Panc1 (cell line): ENCODE data around the gene DGAT2L6. TPM values are rescaled to one million over a fixed set of nuclear protein-coding genes. Genes with fewer than 3 reads are reported as not detected.

Experiments used
- ATAC-seq: fragments of 200-7000 bp; cut with Tn5 transposase; 2 replicates; pipeline ENCODE4 v1.9.1; 2020; ENCODE audit warnings: mild to moderate bottlenecking, moderate library complexity
- BruUV-seq: library from RNA; stranded (reverse); fragments of 400-500 nt; replicated peaks from 2 replicates; lab custom pipeline; 2021; lab: Mats Ljungman, UMichigan
- CTCF ChIA-PET: fragments of 300-600 bp; sonication (Branson Sonifier 250); formaldehyde crosslinking; loops from one replicate; lab custom pipeline; 2022; ENCODE audit warnings: antibody characterized with exemption; lab: Charles Lee
- POLR2A ChIA-PET: fragments of 300-600 bp; sonication (Branson Sonifier 250); formaldehyde crosslinking; loops from one replicate; lab custom pipeline; 2022; ENCODE audit warnings: antibody characterized with exemption; lab: Charles Lee
- DNase-seq: peaks from one replicate; pipeline ENCODE4 v3.0.0-alpha.2; 2010; ENCODE audit warnings: low read depth, low spot score
- H3K27ac ChIP-seq: 2 replicates; pipeline ENCODE4 v1.5.1; 2011; ENCODE audit warnings: mild to moderate bottlenecking, low read length, inconsistent platforms
- H3K27me3 ChIP-seq: fragments of 200-500 bp; sonication (Bioruptor generic); 2 replicates; pipeline ENCODE4 v1.6.0; 2014; ENCODE audit warnings: low read length, inconsistent platforms; ENCODE audit not compliant: control insufficient read depth, insufficient read depth
- H3K36me3 ChIP-seq: fragments of 200-500 bp; sonication (Bioruptor generic); 2 replicates; pipeline ENCODE4 v1.5.1; 2014; ENCODE audit warnings: inconsistent platforms, mild to moderate bottlenecking, low read length, moderate library complexity; ENCODE audit not compliant: control insufficient read depth, insufficient read depth
- H3K4me1 ChIP-seq: 2 replicates; pipeline ENCODE4 v1.5.1; 2011; ENCODE audit warnings: inconsistent platforms, mild to moderate bottlenecking, low read length, moderate library complexity; ENCODE audit not compliant: control insufficient read depth, insufficient read depth
- H3K4me3 ChIP-seq, 2 experiments: 2 replicates each; pipeline ENCODE4 v1.5.1; 2011 to 2012; ENCODE audit warnings: low read depth in 2 of 2, low read length in 2 of 2, mild to moderate bottlenecking in 2 of 2, inconsistent platforms in 1 of 2, moderate library complexity in 1 of 2
- H3K9me3 ChIP-seq: fragments of 200-500 bp; sonication (Bioruptor generic); 2 replicates; pipeline ENCODE4 v1.5.1; 2014; ENCODE audit warnings: low read depth, mild to moderate bottlenecking, inconsistent platforms, low read length, moderate library complexity; ENCODE audit not compliant: control insufficient read depth, insufficient read depth
- POLR2AphosphoS5 ChIP-seq: IDR thresholded peaks from 2 replicates; pipeline ENCODE4 v1.6.1; 2012; ENCODE audit warnings: mild to moderate bottlenecking, low read depth, low read length, moderate library complexity
- REST ChIP-seq, 2 experiments: IDR thresholded peaks; 2 replicates each; pipeline ENCODE4 v1.6.1; 2011 to 2012; ENCODE audit warnings: low read depth in 2 of 2, control low read depth in 1 of 2, low read length in 1 of 2, mild to moderate bottlenecking in 1 of 2, moderate library complexity in 1 of 2; ENCODE audit not compliant: insufficient read depth in 1 of 2
- SIN3A ChIP-seq: IDR thresholded peaks from 2 replicates; pipeline ENCODE4 v1.6.1; 2012; ENCODE audit warnings: low read depth, mild to moderate bottlenecking, low read length, moderate library complexity, borderline replicate concordance; ENCODE audit not compliant: insufficient read depth
- TCF7L2 ChIP-seq: IDR thresholded peaks from 2 replicates; pipeline ENCODE4 v1.6.1; 2011; ENCODE audit warnings: mild to moderate bottlenecking, low read depth, low read length, inconsistent platforms
- in situ Hi-C: cut with HindIII; loops from 2 replicates; pipeline ENCODE4 v1.10.0; 2016; ENCODE audit warnings: low sequenced_read_pairs, low pct_unique_long_range_greater_than_20kb
- intact Hi-C: fragments of 100-400 bp; cut with micrococcal nuclease; formaldehyde crosslinking; loops from one replicate; pipeline ENCODE4 v1.10.0; 2022; ENCODE audit not compliant: unreplicated experiment
- total RNA-seq: library from RNA; stranded (reverse); gene quantifications from one replicate; pipeline ENCODE4 v1.2.1, GENCODE V29; 2021; ENCODE audit not compliant: unreplicated experiment
- TF ChIP-seq, protein P1 (sequence below): fragments of 450-650 bp; IDR thresholded peaks from 2 replicates; pipeline ENCODE4 v1.5.1; 2017; ENCODE audit warnings: mild to moderate bottlenecking

DGAT2L6 gene
- total RNA-seq, 1 experiment from 2014 or later: not detected

GRCh38 chrX:70166601-70167590, 10.4 kb upstream of the DGAT2L6 start:
- BruUV-seq: no TSS peak
- Histone ChIP-seq H3K27ac (no peak overlapping the region), H3K4me3 (no peak overlapping the region), H3K4me1 (peaks cover 13% of the 10 kb centered on the region), H3K36me3 (peaks cover 2% of the 10 kb centered on the region; the same call in 1 of the 2 replicates), H3K27me3 (no peaks in the 10 kb centered on the region), H3K9me3 (no peaks in the 10 kb centered on the region)
- ATAC-seq: peak; percentile 64
- intact Hi-C loops: no loop called here
- POLR2A ChIA-PET: no interaction called here
- TF ChIP-seq REST (IDR thresholded peaks at IDR 0.05; ENCODE audit: insufficient read depth in 1 of 2, low read depth in 2 of 2, low read length in 1 of 2) (no peak), SIN3A (no peak), TCF7L2 (no peak)
- TF ChIP-seq, protein P1, sequence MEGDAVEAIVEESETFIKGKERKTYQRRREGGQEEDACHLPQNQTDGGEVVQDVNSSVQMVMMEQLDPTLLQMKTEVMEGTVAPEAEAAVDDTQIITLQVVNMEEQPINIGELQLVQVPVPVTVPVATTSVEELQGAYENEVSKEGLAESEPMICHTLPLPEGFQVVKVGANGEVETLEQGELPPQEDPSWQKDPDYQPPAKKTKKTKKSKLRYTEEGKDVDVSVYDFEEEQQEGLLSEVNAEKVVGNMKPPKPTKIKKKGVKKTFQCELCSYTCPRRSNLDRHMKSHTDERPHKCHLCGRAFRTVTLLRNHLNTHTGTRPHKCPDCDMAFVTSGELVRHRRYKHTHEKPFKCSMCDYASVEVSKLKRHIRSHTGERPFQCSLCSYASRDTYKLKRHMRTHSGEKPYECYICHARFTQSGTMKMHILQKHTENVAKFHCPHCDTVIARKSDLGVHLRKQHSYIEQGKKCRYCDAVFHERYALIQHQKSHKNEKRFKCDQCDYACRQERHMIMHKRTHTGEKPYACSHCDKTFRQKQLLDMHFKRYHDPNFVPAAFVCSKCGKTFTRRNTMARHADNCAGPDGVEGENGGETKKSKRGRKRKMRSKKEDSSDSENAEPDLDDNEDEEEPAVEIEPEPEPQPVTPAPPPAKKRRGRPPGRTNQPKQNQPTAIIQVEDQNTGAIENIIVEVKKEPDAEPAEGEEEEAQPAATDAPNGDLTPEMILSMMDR: no peak
- DNase-seq: no peak
- CTCF ChIA-PET: no interaction called here
- in situ Hi-C loops: no loop called here

GRCh38 chrX:70168238-70169188, 8.8 kb upstream of the DGAT2L6 start:
- ChIA-PET CTCF (interaction anchor here (0.6 kb wide), 1 partner anchor 732 kb away, joined by 5 read pairs; no protein-coding TSS in a partner anchor), POLR2A (interaction anchor here (0.6 kb wide), 1 partner anchor 266 kb away, joined by 3 read pairs; no protein-coding TSS in a partner anchor)
- DNase-seq (no peak), ATAC-seq (peak; percentile 58)
- TF ChIP-seq SIN3A (no peak), REST (IDR thresholded peaks at IDR 0.05; ENCODE audit: insufficient read depth in 1 of 2, low read depth in 2 of 2, low read length in 1 of 2) (no peak), POLR2AphosphoS5 (no peak), TCF7L2 (no peak)
- TF ChIP-seq, protein P1: no peak
- in situ Hi-C loops (no loop called here), intact Hi-C loops (no loop called here)
- no peak overlapping the region for H3K4me3 ChIP-seq
- peaks cover 13% of the 10 kb centered on the region for H3K4me1 ChIP-seq
- H3K36me3 ChIP-seq: peaks cover 2% of the 10 kb centered on the region; the same call in 1 of the 2 replicates
- BruUV-seq: no TSS peak
- H3K27me3 ChIP-seq: no peaks in the 10 kb centered on the region
- H3K27ac ChIP-seq: 0 out of 2 replicates have a peak overlapping the region, but pooled peaks have one; percentile 12
- no peaks in the 10 kb centered on the region for H3K9me3 ChIP-seq
